Activated gamma-delta T cell treated with Interleukin-2 at 50 U/mL for 16 hours (primary cell): ENCODE data around the gene PCDHB15.

Experiments
- DNase-seq: peaks from one replicate; pipeline ENCODE4 v3.0.0-alpha.2; 2020

The PCDHB15 gene

GRCh38 chr5:141250576-141250975 is 5.4 kb downstream of the PCDHB15 start:
- DNase-seq: no peak

GRCh38 chr5:141258464-141258863 is 13.3 kb downstream of the PCDHB15 start:
- DNase-seq: no peak

- no peak for DNase-seq
Measured at GRCh38 chr5:141258948-141259347, 13.8 kb downstream of the PCDHB15 start.

GRCh38 chr5:141260458-141261237 is 15.5 kb downstream of the PCDHB15 start:
- no peak for DNase-seq

DNA sequence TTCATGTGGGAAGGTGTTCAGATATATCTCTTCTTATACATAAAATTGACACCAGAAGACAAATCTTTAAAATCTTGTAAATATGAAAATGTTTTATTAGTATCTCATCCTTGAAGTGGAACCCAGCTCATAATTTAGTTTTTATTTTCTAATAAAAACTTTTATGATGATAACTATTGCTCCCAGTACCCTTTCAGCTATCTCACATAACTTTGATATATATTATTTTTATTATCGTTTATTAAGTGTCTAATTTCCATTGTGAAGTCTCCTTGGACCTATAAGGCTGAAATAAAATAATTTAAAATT is 16.0 kb downstream of the PCDHB15 start:
- DNase-seq: no peak

GRCh38 chr5:141269195-141269594 is 24.0 kb downstream of the PCDHB15 start:
- no peak for DNase-seq

- no peak for DNase-seq
Measured at GRCh38 chr5:141272906-141273305, 27.7 kb downstream of the PCDHB15 start.

DNA sequence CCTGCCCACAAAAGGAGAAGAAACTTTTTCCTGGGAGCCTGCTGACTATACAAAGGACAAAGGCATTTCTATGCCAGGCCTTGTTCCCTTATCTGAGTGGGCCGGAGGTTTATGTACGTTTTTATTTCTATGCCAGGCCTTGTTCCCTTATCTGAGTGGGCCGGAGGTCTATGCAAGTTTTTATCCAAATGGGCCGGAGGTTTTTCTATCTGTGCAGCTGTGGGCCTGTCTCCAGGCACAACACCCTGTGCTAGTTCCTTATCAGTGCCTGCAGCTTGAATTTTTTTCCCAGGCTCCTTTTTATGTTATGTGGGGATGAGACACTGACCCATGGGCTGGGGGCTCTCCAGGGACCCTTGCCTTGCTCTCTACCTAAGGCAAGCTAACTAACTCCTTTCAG is 53.2 kb downstream of the PCDHB15 start:
- no peak for DNase-seq
